ENCODE data around the gene OR4K17.
"Not testable (repeated sequence)": the region's sequence is repeated elsewhere in the genome, so short reads cannot be mapped to it uniquely, and the experiment has no call there.

OR4K17 gene, protein sequence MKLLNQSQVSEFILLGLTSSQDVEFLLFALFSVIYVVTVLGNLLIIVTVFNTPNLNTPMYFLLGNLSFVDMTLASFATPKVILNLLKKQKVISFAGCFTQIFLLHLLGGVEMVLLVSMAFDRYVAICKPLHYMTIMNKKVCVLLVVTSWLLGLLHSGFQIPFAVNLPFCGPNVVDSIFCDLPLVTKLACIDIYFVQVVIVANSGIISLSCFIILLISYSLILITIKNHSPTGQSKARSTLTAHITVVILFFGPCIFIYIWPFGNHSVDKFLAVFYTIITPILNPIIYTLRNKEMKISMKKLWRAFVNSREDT

DNA sequence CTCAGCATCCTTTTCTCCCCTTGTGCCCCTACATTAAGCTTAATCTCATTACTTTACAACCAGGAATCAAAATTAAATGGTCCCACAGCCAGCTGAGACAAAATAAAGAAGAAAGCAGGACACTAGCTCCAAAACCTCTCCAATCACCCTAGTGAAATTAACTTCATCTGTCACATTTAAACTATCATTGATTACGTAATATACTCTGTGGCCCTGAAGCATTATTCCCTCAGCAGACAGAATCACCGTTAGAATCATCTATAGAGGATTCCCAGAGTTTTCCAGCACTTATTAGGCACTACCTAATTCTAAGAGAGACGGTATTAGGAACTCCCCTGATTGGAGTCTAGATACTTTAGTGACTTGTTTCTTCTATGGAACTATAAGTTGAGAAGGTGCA lies at the start of gene OR4K17:
Gene OR4K17, plus strand, starts transcription at position 302 of the 400 bp plus-strand sequence. CDS start 6,761 bp downstream, outside the sequence.
- no peak for DNase-seq

DNA sequence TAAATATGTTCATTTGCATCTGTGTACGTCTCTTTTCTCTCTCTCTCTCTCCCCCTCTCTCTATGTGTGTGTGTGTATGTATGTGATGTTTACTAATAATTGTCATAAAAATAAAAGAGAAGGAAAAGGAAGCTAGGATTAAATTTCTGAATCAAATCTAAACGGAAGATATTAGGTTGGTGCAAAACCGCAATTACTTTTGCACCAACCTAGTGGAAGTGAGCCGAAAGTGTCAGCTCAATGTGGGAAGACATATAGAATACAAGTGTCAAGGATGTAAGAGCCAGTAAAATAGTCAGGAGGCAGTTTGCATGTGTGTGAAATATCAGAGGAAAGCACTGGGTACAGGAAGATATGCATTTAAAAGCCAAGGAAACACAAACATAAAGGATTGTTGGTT lies 18.5 kb upstream of the OR4K17 start:
- no peak for DNase-seq

DNA sequence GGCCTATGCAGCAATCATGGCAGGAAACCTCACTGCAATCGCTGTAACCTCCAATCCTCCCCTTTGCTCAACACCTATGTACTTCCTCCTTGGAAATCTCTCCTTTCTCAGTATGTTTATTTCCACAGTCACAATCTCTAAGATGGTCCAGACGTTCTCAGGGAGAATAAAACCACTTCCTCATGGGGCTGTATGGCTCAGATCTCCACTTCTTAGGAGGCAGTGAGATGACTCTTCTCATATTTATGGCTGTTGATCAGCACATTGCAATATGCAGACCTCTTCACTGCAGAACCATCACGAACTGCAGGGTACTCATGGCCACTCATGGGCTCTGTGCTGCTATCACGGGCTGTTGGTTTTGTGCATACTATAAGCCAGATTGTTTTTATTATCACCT lies 17.1 kb upstream of the OR4K17 start:
- DNase-seq, result no peak

DNA sequence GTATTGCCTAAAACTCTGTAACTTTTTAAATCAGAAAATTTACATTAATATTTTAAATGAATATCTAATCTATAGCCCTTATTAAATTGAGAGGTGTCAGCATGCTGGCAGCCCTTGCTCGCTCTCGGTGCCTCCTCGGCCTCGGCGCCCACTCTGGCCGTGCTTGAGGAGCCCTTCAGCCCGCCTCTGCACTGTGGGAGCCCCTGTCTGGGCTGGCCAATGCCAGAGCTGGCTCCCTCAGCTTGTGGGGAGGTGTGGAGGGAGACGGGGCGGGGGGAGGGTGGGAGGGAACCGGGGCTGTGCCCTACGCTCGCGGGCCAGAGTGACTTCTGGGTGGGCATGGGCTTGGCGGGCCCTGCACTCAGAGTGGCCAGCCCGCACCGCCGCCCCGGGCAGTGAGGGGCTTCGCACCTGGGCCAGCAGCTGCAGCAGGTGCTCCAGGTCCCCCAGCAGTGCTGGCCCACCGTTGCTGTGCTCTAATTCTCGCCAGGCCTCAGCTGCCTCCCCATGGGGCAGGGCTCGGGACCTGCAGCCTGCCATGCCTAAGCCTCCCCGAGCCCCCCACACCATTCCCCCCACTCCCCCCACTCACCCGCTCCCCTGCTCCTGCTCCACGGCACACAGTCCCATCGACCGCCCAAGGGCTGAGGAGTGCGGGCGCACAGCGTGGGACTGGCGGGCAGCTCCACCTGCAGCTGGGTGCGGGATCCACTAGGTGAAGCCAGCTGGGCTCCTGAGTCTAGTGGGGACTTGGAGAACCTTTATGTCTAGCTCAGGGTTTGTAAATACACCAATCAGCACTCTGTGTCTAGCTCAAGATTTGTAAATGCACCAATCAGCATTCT lies 11.4 kb upstream of the OR4K17 start:
- DNase-seq, result not testable (repeated sequence)

DNA sequence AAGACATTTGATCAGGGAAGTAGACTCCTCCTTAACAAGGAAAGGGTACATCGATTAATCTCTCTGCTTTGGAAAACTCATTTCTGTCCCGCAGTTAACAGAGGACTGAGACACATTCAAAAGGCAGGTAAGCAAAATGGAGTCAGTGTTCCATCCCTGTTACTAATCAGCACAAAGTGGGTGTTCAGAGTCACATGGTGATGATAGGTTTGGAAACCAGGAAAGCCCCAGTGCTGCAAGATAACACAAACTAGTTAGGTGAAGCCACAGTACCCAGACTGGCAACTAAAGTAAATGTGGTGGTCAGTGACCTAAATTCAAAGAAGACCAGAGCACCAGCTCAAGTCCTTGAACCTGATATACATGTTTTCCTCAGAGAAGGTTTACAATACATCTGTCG lies 1.8 kb downstream of the OR4K17 start:
- no peak for DNase-seq

DNA sequence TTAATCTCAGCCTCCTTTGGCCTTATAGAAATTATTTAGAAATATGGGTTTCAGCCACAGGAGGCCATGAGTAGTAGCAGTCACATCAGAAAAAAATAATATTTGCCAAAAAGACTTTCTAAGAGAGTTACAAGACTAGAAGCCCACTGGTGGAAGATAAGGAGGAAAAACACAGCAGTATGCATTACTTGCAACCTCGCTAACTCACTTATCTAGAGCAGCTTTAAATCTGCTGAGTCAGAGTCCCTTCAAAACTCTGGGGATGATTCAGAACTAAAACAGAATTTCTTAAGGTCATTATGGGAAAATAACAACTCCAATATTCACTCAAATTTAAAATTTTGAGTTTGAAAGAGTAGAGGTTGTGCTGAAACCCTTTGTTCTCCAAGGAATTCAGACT lies 6.2 kb downstream of the OR4K17 start:
- DNase-seq, result no peak

DNA sequence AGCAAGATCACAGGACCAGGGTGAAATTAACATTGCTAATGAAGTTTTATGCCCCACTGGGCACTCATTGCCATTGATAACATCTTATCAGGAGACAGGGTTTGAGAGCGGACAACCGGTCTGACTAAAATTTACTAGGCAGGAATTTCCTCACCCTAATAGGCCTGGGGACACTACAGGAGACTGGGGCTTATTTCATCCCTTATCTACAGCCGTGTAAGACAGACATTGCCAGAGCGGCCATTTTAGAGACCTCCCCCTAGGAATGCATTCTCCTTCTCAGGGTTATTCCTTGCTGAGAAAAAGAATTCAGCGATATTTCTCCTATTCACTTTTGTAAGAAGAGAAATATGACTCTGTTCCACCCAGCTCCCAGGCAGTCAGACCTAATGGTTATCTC lies 8.3 kb downstream of the OR4K17 start:
- no peak for DNase-seq

DNA sequence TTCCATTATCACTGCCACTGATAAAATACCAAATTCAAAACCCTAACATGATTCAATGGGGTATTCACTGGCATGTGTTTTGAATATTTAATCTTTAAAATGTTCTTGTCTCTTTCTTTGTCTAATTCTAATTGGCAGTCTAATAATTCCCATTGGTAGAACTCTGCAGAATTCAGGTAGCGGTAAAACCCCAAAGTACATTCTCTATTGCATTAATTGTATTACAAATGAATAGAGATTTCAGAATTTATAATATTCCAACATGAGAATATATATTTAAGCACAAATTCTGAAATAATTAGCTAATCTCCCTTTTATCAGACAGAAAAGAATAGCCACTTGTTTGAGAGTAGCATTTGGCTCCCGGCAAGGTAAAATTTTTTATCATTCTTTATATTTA lies 28.0 kb downstream of the OR4K17 start, which contains the start of gene OR4N5:
Gene OR4N5, plus strand, starts transcription at position 301 of the 400 bp plus-strand sequence. CDS start 4,916 bp downstream, outside the sequence.
- DNase-seq, result no peak

DNA sequence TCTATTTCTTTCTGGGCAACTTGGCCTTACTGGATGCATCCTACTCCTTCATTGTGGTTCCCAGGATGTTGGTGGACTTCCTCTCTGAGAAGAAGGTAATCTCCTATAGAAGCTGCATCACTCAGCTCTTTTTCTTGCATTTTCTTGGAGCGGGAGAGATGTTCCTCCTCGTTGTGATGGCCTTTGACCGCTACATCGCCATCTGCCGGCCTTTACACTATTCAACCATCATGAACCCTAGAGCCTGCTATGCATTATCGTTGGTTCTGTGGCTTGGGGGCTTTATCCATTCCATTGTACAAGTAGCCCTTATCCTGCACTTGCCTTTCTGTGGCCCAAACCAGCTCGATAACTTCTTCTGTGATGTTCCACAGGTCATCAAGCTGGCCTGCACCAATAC lies 33.4 kb downstream of the OR4K17 start:
- DNase-seq, result no peak

DNA sequence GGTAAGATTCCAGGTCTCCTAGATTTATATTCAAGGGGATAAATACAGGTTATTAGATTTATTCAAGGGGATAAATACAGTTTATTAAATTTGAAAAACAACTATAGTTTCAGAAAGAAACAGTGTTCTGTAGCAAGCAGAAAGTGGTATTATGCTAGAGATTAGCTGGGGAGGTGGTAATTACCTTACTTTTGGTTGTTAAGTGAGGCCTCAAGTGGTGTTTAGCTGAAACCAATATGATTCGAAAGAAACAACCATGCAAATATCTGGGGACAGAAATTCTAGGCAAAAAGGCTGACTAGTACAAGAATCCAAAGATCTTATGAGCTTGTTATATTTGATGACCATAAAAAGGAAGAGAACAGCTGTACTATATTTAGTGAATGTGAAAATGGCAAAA lies 34.3 kb downstream of the OR4K17 start:
- DNase-seq, result no peak

DNA sequence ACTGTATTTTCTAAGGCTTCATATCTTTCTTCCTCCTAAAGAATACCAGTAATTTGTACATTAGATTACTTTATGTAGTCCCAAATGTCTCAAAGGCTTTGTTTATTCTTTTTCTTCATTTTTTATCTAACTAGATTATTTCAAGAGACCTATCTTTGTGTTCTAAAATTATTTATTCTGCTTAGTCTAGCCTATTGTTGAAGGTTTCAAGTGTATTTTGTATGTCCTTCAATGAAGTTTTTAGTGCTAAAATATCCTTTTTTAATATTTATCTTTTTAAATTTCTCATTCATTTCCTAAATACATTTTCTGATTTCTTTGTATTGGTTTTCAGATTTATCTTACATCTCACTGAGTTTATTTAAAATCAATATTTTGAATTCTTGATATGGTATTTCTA lies 53.9 kb downstream of the OR4K17 start:
- DNase-seq, result no peak

DNA sequence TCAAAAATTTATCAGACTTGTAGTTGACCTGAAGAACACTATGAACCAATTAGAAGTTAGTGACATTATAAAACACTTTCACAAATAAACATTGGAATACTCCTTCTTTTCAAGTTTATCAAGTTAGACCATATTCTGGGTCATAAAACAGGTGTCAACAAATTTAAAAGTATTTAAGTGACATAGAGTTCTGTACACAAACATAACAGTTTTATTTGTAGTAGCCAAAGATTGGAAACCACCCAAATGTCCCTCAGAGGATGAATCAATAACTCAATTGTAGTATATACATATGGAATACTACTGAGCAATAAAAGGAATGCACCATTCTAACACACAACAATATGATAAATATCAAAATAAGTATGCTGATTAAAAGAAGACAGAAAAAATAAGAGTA lies 56.6 kb downstream of the OR4K17 start:
- DNase-seq, result no peak

DNA sequence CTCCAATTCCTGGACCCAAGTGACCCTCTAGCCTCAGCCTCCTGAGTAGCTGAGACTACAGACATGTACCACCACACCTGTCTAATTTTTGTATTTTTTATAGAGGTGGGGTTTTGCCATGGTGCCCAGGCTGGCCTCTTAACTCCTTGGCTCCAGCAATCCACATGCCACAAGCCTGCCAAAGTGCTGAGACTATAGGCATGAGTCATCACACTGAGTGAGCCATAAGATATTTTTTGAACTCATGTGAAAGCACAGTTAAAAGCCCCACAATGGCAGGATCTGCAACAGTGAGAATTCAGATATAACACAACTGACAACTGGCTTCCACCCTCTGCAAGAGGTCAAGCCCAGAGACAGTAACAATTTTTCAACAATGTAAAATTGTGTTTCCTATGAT lies 59.3 kb downstream of the OR4K17 start:
- not testable (repeated sequence) for DNase-seq
